ENCODE measurements around the gene SWT1.
"Not testable (repeated sequence)": the region's sequence is repeated elsewhere in the genome, so short reads cannot be mapped to it uniquely, and the experiment has no call there.

DNA sequence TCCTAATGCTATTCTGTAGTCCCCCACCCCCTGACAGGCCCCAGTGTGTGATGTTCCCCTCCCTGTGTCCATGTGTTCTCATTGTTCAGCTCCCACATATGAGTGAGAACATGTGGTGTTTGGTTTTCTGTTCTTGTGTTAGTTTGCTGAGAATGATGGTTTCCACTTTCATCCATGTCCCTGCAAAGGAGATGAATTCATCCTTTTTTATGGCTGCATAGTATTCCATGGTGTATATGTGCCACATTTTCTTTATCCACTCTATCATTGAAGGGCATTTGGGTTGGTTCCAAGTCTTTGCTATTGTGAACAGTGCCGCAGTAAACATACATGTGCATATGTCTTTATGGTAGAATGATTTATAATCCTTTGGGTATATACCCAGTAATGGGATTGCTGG lies 52.4 kb downstream of the SWT1 start:
- TF ChIP-seq, protein P1, sequence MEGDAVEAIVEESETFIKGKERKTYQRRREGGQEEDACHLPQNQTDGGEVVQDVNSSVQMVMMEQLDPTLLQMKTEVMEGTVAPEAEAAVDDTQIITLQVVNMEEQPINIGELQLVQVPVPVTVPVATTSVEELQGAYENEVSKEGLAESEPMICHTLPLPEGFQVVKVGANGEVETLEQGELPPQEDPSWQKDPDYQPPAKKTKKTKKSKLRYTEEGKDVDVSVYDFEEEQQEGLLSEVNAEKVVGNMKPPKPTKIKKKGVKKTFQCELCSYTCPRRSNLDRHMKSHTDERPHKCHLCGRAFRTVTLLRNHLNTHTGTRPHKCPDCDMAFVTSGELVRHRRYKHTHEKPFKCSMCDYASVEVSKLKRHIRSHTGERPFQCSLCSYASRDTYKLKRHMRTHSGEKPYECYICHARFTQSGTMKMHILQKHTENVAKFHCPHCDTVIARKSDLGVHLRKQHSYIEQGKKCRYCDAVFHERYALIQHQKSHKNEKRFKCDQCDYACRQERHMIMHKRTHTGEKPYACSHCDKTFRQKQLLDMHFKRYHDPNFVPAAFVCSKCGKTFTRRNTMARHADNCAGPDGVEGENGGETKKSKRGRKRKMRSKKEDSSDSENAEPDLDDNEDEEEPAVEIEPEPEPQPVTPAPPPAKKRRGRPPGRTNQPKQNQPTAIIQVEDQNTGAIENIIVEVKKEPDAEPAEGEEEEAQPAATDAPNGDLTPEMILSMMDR (IDR thresholded peaks at IDR 0.05): not testable (repeated sequence)
- TF ChIP-seq, protein P2, sequence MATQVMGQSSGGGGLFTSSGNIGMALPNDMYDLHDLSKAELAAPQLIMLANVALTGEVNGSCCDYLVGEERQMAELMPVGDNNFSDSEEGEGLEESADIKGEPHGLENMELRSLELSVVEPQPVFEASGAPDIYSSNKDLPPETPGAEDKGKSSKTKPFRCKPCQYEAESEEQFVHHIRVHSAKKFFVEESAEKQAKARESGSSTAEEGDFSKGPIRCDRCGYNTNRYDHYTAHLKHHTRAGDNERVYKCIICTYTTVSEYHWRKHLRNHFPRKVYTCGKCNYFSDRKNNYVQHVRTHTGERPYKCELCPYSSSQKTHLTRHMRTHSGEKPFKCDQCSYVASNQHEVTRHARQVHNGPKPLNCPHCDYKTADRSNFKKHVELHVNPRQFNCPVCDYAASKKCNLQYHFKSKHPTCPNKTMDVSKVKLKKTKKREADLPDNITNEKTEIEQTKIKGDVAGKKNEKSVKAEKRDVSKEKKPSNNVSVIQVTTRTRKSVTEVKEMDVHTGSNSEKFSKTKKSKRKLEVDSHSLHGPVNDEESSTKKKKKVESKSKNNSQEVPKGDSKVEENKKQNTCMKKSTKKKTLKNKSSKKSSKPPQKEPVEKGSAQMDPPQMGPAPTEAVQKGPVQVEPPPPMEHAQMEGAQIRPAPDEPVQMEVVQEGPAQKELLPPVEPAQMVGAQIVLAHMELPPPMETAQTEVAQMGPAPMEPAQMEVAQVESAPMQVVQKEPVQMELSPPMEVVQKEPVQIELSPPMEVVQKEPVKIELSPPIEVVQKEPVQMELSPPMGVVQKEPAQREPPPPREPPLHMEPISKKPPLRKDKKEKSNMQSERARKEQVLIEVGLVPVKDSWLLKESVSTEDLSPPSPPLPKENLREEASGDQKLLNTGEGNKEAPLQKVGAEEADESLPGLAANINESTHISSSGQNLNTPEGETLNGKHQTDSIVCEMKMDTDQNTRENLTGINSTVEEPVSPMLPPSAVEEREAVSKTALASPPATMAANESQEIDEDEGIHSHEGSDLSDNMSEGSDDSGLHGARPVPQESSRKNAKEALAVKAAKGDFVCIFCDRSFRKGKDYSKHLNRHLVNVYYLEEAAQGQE (IDR thresholded peaks at IDR 0.05; ENCODE audit: low read depth, low read length): not testable (repeated sequence)
- not testable (repeated sequence) for TF ChIP-seq POLR2AphosphoS5 (IDR thresholded peaks at IDR 0.05; ENCODE audit: low read depth, low read length); EP300 (IDR thresholded peaks at IDR 0.05; ENCODE audit: borderline replicate concordance in 1 of 2, low read depth in 1 of 2, low read length in 1 of 2); MEF2A (IDR thresholded peaks at IDR 0.05; ENCODE audit: borderline replicate concordance, low read depth); SIN3A (IDR thresholded peaks at IDR 0.05; ENCODE audit: borderline replicate concordance, low read depth, low read length)
